A549 (cell line): Measurements from ENCODE around the gene CCRL2.

ENCODE experiments used
- CBX8 ChIP-seq: fragments of 200-600 bp; sonication (generic); IDR thresholded peaks from 2 replicates; pipeline ENCODE4 v1.6.1; 2016
- CEBPB ChIP-seq, 2 experiments: fragments of >200 bp in 1 of 2; sonication (Bioruptor Twin) in 1 of 2; formaldehyde crosslinking in 1 of 2; IDR thresholded peaks; 2 replicates each; pipeline ENCODE4 v1.6.1; 2012 to 2016
- CHD2 ChIP-seq: fragments of 150-350 bp; IDR thresholded peaks from 2 replicates; pipeline ENCODE4 v1.6.1; 2014; ENCODE audit warnings: low read length; ENCODE audit not compliant: partially characterized antibody
- CTCF ChIP-seq: fragments of >200 bp; sonication (Bioruptor Twin); formaldehyde crosslinking; IDR thresholded peaks from 3 replicates; pipeline ENCODE4 v1.5.1; 2016
- EP300 ChIP-seq, 2 experiments: fragments of >200 bp; sonication (Bioruptor Twin); formaldehyde crosslinking; IDR thresholded peaks; 2 replicates in 1 of 2; 3 replicates in 1 of 2; pipeline ENCODE4 v1.6.1; 2016 to 2017
- ESRRA ChIP-seq: fragments of 150-350 bp; IDR thresholded peaks from 2 replicates; pipeline ENCODE4 v1.6.1; 2014; ENCODE audit warnings: mild to moderate bottlenecking, low read length, borderline replicate concordance
- KDM1A ChIP-seq: fragments of 200-600 bp; sonication (generic); IDR thresholded peaks from 2 replicates; pipeline ENCODE4 v1.6.1; 2016; ENCODE audit warnings: low read depth, mild to moderate bottlenecking
- PHF8 ChIP-seq: fragments of 200-600 bp; sonication (generic); IDR thresholded peaks from 2 replicates; pipeline ENCODE4 v1.6.1; 2016; ENCODE audit warnings: low read depth, mild to moderate bottlenecking, antibody characterized with exemption, moderate library complexity, borderline replicate concordance
- POLR2A ChIP-seq: IDR thresholded peaks from 2 replicates; pipeline ENCODE4 v1.6.1; 2012; ENCODE audit warnings: mild to moderate bottlenecking, low read length
- SMC3 ChIP-seq: fragments of >200 bp; sonication (Bioruptor Twin); formaldehyde crosslinking; IDR thresholded peaks from 3 replicates; pipeline ENCODE4 v1.6.1; 2018; ENCODE audit warnings: inconsistent platforms
- TF ChIP-seq, protein P1 (sequence below): IDR thresholded peaks from 2 replicates; pipeline ENCODE4 v1.6.1; 2012; ENCODE audit warnings: low read depth, borderline replicate concordance
- TF ChIP-seq, protein P2 (sequence below): IDR thresholded peaks from 2 replicates; pipeline ENCODE4 v1.6.1; 2012

- TF ChIP-seq CTCF (no peak), POLR2A (no peak), CEBPB (IDR thresholded peaks at IDR 0.05) (no peak), CHD2 (no peak), SMC3 (no peak), PHF8 (no peak), ESRRA (no peak), EP300 (IDR thresholded peaks at IDR 0.05) (no peak), KDM1A (no peak), CBX8 (no peak)
- TF ChIP-seq, protein P1, sequence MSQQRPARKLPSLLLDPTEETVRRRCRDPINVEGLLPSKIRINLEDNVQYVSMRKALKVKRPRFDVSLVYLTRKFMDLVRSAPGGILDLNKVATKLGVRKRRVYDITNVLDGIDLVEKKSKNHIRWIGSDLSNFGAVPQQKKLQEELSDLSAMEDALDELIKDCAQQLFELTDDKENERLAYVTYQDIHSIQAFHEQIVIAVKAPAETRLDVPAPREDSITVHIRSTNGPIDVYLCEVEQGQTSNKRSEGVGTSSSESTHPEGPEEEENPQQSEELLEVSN: no peak
- TF ChIP-seq, protein P2, sequence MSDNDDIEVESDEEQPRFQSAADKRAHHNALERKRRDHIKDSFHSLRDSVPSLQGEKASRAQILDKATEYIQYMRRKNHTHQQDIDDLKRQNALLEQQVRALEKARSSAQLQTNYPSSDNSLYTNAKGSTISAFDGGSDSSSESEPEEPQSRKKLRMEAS: no peak
Measured at GRCh38 chr3:46419816-46420215, 12.8 kb downstream of the CCRL2 start.
